Fibroblast of pulmonary artery (primary cell): ENCODE data around the gene ZNF771.
"Not testable (repeated sequence)": the region's sequence is repeated elsewhere in the genome, so short reads cannot be mapped to it uniquely, and the experiment has no call there.

Source experiments
- DNase-seq: peaks from one replicate; pipeline ENCODE4 v3.0.0-alpha.2; 2010; ENCODE audit warnings: low read depth
- H3K4me3 ChIP-seq: replicated peaks from 2 replicates; pipeline ENCODE4 v1.5.1; 2011; ENCODE audit warnings: low read depth, mild to moderate bottlenecking, control low read depth, low read length, moderate library complexity
- TF ChIP-seq, protein P1 (sequence below): IDR thresholded peaks from 2 replicates; pipeline ENCODE4 v1.5.1; 2011; ENCODE audit warnings: mild to moderate bottlenecking, control low read depth, low read length, inconsistent platforms; ENCODE audit errors: missing control alignments

Gene ZNF771

DNA sequence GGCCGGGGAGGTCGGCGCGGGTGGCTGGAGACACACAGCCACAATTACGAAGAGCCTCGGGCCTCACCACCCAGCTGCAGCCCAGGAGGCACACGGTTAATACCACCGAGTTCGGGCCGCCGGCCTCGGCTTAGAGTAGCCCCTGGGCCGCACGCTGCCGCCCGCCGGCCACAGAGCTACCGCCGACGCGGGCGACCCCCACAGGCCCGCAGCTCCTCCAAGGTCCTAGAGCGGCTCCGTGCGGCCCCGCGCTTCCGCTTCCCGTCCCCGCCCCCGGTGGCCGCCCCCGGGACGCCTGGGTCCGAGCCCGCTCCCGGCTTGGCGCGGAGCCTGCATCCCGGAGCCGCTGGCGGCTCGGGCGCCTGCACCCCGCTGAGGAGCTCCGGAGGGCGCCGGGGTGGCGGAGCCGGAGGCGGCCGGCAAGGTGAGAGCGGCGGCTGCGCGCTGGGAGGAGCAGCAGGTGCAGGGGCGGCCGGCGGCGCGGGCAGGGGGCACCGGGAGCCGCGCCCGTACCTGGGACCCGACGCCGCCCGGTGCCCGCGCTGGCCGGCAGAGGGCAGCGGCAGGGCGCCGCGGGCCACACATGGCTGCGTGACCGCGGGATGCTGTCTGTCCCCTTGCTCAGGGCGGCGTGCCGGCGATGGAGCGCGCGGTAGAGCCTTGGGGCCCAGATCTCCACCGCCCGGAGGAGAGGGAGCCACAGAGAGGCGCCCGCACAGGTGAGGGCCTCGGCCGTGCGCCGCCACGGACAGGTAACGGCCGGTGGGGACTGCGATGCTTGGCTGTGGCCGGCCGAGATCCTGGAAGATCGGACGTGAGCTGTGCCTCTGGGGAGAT lies 12.0 kb upstream of the ZNF771 start, which contains the start of gene ZNF48:
ZNF48 (plus strand) TSS at position 266 of the 837 bp plus-strand sequence; CDS start at position 641, 375 bp downstream.
- peak within 1 kb of the TSS; percentile 75 for H3K4me3 ChIP-seq
- TF ChIP-seq, protein P1, sequence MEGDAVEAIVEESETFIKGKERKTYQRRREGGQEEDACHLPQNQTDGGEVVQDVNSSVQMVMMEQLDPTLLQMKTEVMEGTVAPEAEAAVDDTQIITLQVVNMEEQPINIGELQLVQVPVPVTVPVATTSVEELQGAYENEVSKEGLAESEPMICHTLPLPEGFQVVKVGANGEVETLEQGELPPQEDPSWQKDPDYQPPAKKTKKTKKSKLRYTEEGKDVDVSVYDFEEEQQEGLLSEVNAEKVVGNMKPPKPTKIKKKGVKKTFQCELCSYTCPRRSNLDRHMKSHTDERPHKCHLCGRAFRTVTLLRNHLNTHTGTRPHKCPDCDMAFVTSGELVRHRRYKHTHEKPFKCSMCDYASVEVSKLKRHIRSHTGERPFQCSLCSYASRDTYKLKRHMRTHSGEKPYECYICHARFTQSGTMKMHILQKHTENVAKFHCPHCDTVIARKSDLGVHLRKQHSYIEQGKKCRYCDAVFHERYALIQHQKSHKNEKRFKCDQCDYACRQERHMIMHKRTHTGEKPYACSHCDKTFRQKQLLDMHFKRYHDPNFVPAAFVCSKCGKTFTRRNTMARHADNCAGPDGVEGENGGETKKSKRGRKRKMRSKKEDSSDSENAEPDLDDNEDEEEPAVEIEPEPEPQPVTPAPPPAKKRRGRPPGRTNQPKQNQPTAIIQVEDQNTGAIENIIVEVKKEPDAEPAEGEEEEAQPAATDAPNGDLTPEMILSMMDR: no peak
- DNase-seq: peak; percentile 93

DNA sequence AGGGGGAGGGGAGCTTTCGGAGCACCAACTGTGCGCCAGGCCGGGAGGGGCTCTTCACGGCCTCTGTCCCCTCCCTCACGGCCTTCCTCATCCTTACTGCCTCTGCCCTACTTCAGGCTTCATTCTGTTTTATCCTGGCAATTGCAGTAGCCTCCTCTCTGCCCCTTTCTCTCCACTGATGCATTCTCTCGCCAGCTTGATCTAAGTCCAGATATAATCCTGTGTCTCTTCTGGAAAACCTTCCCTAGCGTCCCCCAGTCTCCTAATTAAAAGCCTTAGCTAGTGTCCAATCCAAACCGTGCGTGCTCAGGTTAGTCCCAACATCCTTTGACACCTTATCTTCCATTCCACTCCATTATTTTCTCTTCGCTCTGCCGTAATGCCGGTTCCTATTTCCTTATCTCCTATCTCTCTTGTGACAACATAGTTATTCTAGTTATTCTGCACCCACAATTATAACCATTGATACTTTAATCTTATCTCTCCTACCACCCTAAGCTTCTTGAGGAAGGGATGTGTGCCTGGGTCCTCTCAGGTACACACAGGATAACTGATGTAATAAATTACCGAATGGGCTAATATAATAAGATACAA lies 11.3 kb upstream of the ZNF771 start:
- no peak for DNase-seq
- TF ChIP-seq, protein P1: no peak
- peak overlapping the region; percentile 75 for H3K4me3 ChIP-seq

DNA sequence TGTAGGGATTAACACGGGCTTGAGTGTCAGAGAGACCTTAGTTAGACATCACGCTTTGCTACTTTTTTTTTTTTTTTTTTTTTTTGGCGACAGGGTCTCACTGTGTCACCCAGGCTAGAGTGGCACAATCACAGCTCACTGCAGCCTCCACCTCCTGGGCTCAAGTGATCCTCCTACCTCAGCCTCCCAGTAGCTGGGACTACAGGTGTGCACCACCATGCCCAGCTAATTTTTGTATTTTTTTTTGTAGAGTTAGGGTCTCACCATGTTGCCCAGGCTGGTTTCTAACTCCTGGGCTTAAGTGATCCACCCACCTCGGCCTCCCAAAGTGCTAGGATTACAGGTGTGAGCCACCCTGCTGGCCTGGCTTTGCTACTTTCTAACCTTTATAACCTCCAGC lies 10.8 kb upstream of the ZNF771 start:
- not testable (repeated sequence) for H3K4me3 ChIP-seq, DNase-seq

DNA sequence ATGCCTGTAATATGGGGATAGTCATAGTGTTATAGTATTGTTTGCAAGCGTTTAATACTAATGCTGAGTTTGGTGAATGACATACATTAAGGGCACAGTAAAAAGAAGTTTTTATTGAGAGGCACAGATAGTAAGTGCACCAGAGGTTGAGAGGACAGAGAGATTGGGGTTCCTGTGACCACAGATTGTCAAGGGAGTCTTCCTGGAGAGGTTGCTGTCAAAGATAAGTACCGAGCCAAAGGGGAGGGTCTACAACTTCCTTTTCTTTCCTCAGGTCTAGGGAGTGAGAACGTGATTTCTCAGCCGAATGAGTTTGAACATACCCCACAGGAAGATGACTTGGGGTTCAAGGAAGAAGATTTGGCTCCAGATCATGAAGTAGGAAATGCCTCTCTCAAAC lies 10.3 kb upstream of the ZNF771 start:
- DNase-seq: no peak
- no peak overlapping the region for H3K4me3 ChIP-seq
- TF ChIP-seq, protein P1: no peak

DNA sequence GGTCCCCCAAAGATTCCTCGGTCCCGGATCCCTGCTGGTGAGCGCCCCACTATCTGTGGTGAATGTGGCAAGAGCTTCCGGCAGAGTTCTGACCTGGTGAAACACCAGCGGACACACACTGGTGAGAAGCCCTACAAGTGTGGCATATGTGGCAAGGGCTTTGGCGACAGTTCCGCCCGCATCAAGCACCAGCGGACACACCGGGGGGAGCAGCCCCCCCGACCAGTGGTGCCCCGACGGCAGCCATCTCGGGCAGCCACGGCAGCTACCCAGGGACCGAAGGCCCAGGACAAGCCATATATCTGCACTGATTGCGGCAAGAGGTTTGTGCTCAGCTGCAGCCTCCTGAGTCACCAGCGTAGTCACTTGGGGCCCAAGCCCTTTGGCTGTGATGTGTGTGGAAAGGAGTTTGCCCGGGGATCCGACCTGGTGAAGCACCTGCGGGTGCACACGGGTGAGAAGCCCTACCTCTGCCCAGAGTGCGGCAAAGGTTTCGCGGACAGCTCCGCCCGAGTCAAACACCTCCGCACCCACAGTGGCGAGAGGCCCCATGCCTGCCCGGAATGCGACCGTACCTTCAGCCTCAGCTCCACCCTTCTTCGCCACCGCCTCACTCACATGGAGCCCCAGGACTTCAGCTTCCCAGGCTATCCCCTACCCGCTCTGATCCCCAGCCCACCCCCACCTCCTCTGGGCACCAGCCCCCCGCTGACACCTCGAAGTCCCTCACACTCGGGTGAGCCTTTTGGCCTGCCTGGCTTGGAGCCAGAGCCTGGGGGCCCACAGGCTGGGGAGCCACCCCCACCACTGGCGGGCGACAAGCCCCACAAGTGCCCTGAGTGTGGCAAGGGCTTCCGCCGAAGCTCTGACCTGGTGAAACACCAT lies 9.4 kb upstream of the ZNF771 start:
- TF ChIP-seq, protein P1: no peak
- no peak overlapping the region for H3K4me3 ChIP-seq
- DNase-seq: no peak

DNA sequence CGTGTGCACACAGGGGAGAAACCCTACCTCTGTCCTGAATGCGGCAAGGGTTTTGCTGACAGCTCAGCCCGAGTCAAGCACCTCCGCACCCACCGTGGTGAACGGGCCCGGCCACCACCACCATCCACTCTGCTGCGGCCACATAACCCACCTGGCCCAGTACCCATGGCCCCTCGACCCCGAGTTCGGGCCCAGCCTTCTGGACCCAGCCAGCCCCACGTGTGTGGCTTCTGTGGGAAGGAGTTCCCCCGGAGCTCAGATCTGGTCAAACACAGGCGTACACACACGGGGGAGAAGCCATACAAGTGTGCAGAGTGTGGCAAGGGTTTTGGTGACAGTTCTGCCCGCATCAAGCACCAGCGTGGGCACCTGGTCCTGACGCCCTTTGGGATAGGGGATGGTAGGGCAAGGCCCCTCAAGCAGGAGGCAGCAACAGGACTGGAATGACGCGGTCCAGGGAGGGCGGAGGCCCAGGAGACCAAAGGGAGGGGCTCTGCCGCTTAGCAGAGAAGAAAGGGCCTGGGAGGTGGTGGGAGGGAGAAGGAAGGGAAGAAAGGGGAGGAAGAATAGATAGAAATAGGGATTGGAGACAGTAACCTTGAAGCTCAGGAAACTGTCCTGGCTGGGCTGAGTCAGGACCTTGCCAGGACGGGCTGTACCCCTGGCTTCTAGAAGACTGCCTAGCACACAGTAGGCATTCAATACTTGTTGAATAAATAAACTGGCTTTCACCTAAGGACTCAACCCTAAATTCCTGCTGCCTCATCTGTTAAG lies 8.6 kb upstream of the ZNF771 start:
- no peak overlapping the region for H3K4me3 ChIP-seq
- TF ChIP-seq, protein P1: no peak
- DNase-seq: no peak
